ENCODE measurements around the gene FLVCR2. TPM values are rescaled to one million over a fixed set of nuclear protein-coding genes. Genes with fewer than 3 reads are reported as not detected.
"Not testable (repeated sequence)": the region's sequence is repeated elsewhere in the genome, so short reads cannot be mapped to it uniquely, and the experiment has no call there.

The FLVCR2 gene
- polyA plus RNA-seq, 4 donors = 12.6 to 29.7 (median 17.1) TPM

DNA sequence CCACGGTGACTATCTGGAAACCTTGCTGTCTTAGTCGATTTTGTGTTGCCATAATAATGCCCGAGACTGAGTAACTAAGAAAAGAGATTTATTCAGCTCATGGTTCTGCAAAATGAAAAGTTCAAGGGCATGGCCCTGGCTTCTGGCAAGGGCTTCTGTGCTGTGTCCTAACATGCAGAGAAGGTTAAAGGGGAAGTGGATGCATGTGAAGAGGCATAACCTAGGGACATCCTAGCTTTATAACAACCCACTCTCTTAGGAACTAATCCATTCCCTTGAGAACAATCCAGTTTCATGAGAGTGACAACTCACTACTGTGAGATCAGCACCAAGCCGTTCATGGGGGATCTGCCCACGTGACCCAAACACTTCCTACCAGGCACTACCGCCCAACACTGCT, 11.5 kb downstream of the FLVCR2 start:
- no peak overlapping the region for H3K27ac ChIP-seq (ENCODE audit: low read depth in 1 of 3, low read length in 2 of 3)
- no peaks in the 10 kb centered on the region for H3K27me3 ChIP-seq (ENCODE audit: control insufficient read depth in 3 of 3, insufficient read depth in 3 of 3, low read length in 3 of 3)
- H3K36me3 ChIP-seq (ENCODE audit: control insufficient read depth in 3 of 3, insufficient read depth in 2 of 3, low read depth in 1 of 3, low read length in 3 of 3) = peaks cover 0 to 10% (median 2%) of the 10 kb centered on the region in 3 donors
- H3K4me3 ChIP-seq (ENCODE audit: low read depth in 1 of 3, low read length in 3 of 3) = no peak overlapping the region
- FAIRE-seq (no peak), DNase-seq (no peak)
- H3K4me1 ChIP-seq (ENCODE audit: control insufficient read depth in 3 of 3, insufficient read depth in 2 of 3, low read depth in 1 of 3, low read length in 2 of 3) = peaks cover 0 to 2% (median 0%) of the 10 kb centered on the region in 3 donors
- WGBS, 3 donors = 92 to 97% (median 94%) methylated on average over 6 of the region's 6 CpGs
- peaks cover 0 to 5% of the 10 kb centered on the region in 2 donors for H3K9me3 ChIP-seq (ENCODE audit: control insufficient read depth in 2 of 2, insufficient read depth in 1 of 2, low read depth in 1 of 2, low read length in 1 of 2)

DNA sequence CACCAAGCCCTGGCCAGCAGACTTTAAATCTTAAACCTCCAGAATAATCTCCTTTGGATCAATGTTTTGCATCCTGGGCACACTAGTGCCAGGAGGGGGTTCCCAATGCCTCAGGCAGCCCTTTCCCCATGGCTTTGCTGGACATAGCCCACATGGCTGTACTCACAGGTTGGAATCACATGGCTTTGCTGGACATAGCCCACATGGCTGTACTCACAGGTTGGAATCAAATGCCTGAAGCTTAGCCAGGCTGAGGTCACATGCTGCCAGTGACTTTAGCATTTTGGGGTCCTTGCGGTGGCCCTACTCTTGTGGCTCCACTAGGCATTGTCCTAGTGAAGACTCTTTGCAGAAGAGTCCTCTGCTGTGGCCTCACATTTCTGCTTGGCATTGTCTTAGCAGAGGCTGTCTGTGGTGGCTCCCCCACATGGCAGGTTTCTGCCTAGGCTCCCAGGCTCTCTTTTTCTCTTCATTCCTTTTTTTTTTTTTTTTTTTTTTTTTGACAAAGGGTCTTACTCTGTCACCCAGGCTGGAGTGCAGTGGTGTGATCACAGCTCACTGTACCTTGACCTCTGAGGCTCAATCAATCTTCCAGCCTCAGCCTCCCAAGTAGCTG, 13.0 kb downstream of the FLVCR2 start:
- WGBS, 3 donors = 95 to 100% (median 96%) methylated on average over 1 of the region's 1 CpG
- FAIRE-seq (no peak), DNase-seq (peak in 1 of 2 donors; percentile 20)
- Histone ChIP-seq H3K4me1 (ENCODE audit: control insufficient read depth in 3 of 3, insufficient read depth in 2 of 3, low read depth in 1 of 3, low read length in 2 of 3) (peaks cover 0 to 2% (median 0%) of the 10 kb centered on the region in 3 donors), H3K27ac (ENCODE audit: low read depth in 1 of 3, low read length in 2 of 3) (no peak overlapping the region), H3K4me3 (ENCODE audit: low read depth in 1 of 3, low read length in 3 of 3) (no peak overlapping the region), H3K36me3 (ENCODE audit: control insufficient read depth in 3 of 3, insufficient read depth in 2 of 3, low read depth in 1 of 3, low read length in 3 of 3) (peaks cover 0 to 10% (median 2%) of the 10 kb centered on the region in 3 donors), H3K9me3 (ENCODE audit: control insufficient read depth in 2 of 2, insufficient read depth in 1 of 2, low read depth in 1 of 2, low read length in 1 of 2) (peaks cover 0 to 5% of the 10 kb centered on the region in 2 donors), H3K27me3 (ENCODE audit: control insufficient read depth in 3 of 3, insufficient read depth in 3 of 3, low read length in 3 of 3) (no peaks in the 10 kb centered on the region)

DNA sequence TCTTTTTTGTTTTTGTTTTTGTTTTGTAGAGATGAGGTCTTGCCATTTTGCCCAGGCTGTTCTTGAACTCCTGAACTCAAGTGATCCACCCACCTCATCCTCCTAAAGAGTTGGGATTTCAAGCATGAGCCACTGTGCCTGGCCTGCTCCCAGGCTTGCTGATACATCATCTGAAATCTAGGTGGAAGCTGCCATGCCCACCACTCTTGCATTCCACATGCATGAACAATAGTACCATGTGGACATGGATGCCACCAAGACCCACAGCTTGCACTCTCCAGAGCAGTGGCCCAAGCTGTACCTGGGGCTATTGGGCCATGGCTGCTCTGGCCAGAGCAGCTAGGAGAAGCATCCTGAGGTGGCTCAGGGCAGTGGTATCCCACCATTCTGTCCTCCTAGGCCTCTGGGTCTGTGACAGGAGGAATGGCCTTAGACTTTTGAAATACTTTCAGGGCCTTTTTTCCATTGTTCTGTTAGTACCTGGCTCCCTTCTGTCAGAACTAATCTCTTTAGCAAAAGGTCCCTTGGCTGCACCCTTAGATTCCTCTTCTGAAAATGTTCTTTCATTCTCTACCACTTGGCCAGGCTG, 13.7 kb downstream of the FLVCR2 start:
- peaks cover 0 to 2% (median 0%) of the 10 kb centered on the region in 3 donors for H3K4me1 ChIP-seq (ENCODE audit: control insufficient read depth in 3 of 3, insufficient read depth in 2 of 3, low read depth in 1 of 3, low read length in 2 of 3)
- H3K4me3 ChIP-seq (ENCODE audit: low read depth in 1 of 3, low read length in 3 of 3) = no peak overlapping the region
- peaks cover 0 to 5% of the 10 kb centered on the region in 2 donors for H3K9me3 ChIP-seq (ENCODE audit: control insufficient read depth in 2 of 2, insufficient read depth in 1 of 2, low read depth in 1 of 2, low read length in 1 of 2)
- no peak overlapping the region for H3K27ac ChIP-seq (ENCODE audit: low read depth in 1 of 3, low read length in 2 of 3)
- FAIRE-seq = no peak
- DNase-seq = no peak
- H3K27me3 ChIP-seq (ENCODE audit: control insufficient read depth in 3 of 3, insufficient read depth in 3 of 3, low read length in 3 of 3) = no peaks in the 10 kb centered on the region
- peaks cover 0 to 10% (median 2%) of the 10 kb centered on the region in 3 donors for H3K36me3 ChIP-seq (ENCODE audit: control insufficient read depth in 3 of 3, insufficient read depth in 2 of 3, low read depth in 1 of 3, low read length in 3 of 3)

DNA sequence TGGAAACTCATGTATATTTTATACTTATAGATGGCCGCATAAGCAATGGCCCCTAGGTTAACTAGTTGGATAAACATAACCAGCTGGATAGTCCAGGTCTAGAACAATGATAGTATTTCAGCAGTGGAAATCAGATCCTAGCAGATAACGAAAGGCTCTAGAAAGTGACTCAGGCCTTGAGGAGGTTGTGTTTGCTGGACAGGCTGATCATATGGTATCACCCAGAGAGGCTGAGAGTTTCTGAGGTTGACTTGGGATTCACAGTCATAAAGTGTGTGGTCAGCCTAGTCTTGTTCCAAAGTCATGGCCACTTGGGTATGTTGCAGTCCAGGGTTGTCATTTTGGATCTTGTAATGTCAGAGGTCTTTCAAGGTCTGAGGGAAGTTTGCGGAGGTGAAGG, 16.8 kb downstream of the FLVCR2 start:
- peaks cover 0 to 8% (median 0%) of the 10 kb centered on the region in 3 donors for H3K36me3 ChIP-seq (ENCODE audit: control insufficient read depth in 3 of 3, insufficient read depth in 2 of 3, low read depth in 1 of 3, low read length in 3 of 3)
- no peaks in the 10 kb centered on the region for H3K27me3 ChIP-seq (ENCODE audit: control insufficient read depth in 3 of 3, insufficient read depth in 3 of 3, low read length in 3 of 3)
- H3K27ac ChIP-seq (ENCODE audit: low read depth in 1 of 3, low read length in 2 of 3) = no peak overlapping the region
- H3K9me3 ChIP-seq (ENCODE audit: control insufficient read depth in 2 of 2, insufficient read depth in 1 of 2, low read depth in 1 of 2, low read length in 1 of 2) = peaks cover 0 to 5% of the 10 kb centered on the region in 2 donors
- H3K4me1 ChIP-seq (ENCODE audit: control insufficient read depth in 3 of 3, insufficient read depth in 2 of 3, low read depth in 1 of 3, low read length in 2 of 3) = peaks cover 0 to 2% (median 0%) of the 10 kb centered on the region in 3 donors
- FAIRE-seq = no peak
- 95 to 99% (median 95%) methylated on average over 3 of the region's 3 CpGs for WGBS, 3 donors
- H3K4me3 ChIP-seq (ENCODE audit: low read depth in 1 of 3, low read length in 3 of 3) = no peak overlapping the region
- DNase-seq = no peak

DNA sequence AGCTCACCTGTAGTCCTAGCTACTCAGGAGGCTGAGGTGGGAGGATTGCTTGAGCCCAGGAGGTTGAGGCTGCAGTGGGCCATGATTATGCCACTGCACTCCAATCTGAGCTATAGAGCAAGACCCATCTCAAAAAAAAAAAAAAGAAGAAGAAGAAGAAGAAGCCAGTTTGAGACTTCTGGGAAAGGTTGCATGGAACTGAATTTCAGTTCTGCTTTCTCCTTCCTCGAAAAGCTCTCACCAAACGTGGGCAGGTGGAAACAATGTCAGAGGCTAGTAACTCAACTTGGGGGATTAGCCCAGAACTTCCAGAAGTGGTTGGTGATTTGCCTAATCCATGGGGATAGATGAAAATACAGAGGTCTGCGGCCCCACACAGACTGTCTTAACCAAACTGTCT, 18.7 kb downstream of the FLVCR2 start:
- Histone ChIP-seq H3K9me3 (ENCODE audit: control insufficient read depth in 2 of 2, insufficient read depth in 1 of 2, low read depth in 1 of 2, low read length in 1 of 2) (peaks cover 0 to 2% of the 10 kb centered on the region in 2 donors), H3K27me3 (ENCODE audit: control insufficient read depth in 3 of 3, insufficient read depth in 3 of 3, low read length in 3 of 3) (no peaks in the 10 kb centered on the region), H3K27ac (ENCODE audit: low read depth in 1 of 3, low read length in 2 of 3) (no peak overlapping the region), H3K36me3 (ENCODE audit: control insufficient read depth in 3 of 3, insufficient read depth in 2 of 3, low read depth in 1 of 3, low read length in 3 of 3) (peaks cover 0 to under 1% (median 0%) of the 10 kb centered on the region in 3 donors), H3K4me3 (ENCODE audit: low read depth in 1 of 3, low read length in 3 of 3) (no peak overlapping the region), H3K4me1 (ENCODE audit: control insufficient read depth in 3 of 3, insufficient read depth in 2 of 3, low read depth in 1 of 3, low read length in 2 of 3) (peaks cover 2 to 5% (median 3%) of the 10 kb centered on the region in 3 donors)
- WGBS, 3 donors = 79 to 87% (median 83%) methylated on average over 3 of the region's 3 CpGs
- no peak for DNase-seq
- FAIRE-seq = no peak

DNA sequence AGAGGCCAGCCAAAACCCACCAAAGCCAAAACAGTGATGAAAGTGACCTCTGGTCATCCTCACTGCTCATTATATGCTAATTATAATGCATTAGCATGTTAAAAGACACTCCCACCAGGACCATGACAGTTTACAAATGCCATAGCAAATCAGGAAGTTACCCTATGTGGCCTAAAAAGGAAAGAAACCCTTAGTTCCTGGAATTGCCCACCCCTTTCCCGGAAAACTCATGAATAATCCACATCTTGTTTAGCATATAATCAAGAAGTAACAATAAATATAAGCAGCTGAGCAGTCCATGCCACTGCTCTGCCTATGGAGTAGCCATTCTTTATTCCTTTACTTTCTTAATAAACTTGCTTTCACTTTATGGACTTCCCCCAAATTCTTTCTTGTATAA, 21.7 kb downstream of the FLVCR2 start:
- H3K27ac ChIP-seq (ENCODE audit: low read depth in 1 of 3, low read length in 2 of 3); DNase-seq; FAIRE-seq; H3K9me3 ChIP-seq (ENCODE audit: control insufficient read depth in 2 of 2, insufficient read depth in 1 of 2, low read depth in 1 of 2, low read length in 1 of 2); H3K36me3 ChIP-seq (ENCODE audit: control insufficient read depth in 3 of 3, insufficient read depth in 2 of 3, low read depth in 1 of 3, low read length in 3 of 3); H3K4me3 ChIP-seq (ENCODE audit: low read depth in 1 of 3, low read length in 3 of 3); H3K27me3 ChIP-seq (ENCODE audit: control insufficient read depth in 3 of 3, insufficient read depth in 3 of 3, low read length in 3 of 3): not testable (repeated sequence)
- H3K4me1 ChIP-seq (ENCODE audit: control insufficient read depth in 3 of 3, insufficient read depth in 2 of 3, low read depth in 1 of 3, low read length in 2 of 3) = peaks cover 0 to 19% (median 3%) of the 10 kb centered on the region in 3 donors
- 87 to 90% (median 90%) methylated on average over 1 of the region's 1 CpG for WGBS, 3 donors

DNA sequence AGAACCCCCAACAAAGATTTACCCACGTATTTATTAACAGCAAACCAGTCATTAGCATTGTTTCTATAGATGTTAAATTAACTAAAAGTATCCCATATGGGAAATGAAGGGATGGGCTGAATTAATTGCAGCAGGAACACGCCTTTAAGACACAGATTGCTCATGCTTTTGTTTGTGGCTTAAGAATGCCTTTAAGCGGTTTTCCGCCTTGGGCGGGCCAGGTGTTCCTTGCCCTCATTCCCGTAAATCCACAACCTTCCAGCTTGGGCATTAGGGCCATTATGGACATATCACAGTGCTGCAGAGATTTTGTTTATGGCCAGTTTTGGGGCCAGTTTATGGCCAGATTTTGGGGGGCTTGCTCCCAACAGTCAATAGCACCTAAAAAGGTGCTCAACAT, 22.6 kb downstream of the FLVCR2 start:
- H3K27ac ChIP-seq (ENCODE audit: low read depth in 1 of 3, low read length in 2 of 3); H3K9me3 ChIP-seq (ENCODE audit: control insufficient read depth in 2 of 2, insufficient read depth in 1 of 2, low read depth in 1 of 2, low read length in 1 of 2); H3K4me3 ChIP-seq (ENCODE audit: low read depth in 1 of 3, low read length in 3 of 3); H3K36me3 ChIP-seq (ENCODE audit: control insufficient read depth in 3 of 3, insufficient read depth in 2 of 3, low read depth in 1 of 3, low read length in 3 of 3); FAIRE-seq; H3K27me3 ChIP-seq (ENCODE audit: control insufficient read depth in 3 of 3, insufficient read depth in 3 of 3, low read length in 3 of 3): not testable (repeated sequence)
- peak in 1 of 2 donors; percentile 21 for DNase-seq
- H3K4me1 ChIP-seq (ENCODE audit: control insufficient read depth in 3 of 3, insufficient read depth in 2 of 3, low read depth in 1 of 3, low read length in 2 of 3) = peaks cover 0 to 19% (median 3%) of the 10 kb centered on the region in 3 donors
- 67 to 75% (median 73%) methylated on average over 6 of the region's 6 CpGs for WGBS, 3 donors

DNA sequence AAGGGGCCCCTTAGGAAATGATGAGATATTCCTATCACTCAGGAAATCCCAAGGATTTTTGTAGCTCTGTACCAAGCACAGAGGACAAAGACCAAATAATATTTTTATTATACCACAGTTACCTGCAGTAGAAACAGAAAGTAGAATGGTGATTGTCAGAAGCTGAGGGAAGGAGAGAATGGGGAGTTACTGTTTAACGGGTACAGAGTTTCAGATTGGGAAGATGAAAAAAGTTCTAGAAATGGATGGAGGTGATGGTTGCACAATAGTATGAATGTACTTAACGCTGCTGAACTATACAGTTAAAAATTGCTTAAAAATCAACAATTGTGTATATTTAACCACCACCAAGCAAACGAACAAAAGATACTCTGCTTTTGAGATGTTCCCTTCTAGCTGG, 24.1 kb downstream of the FLVCR2 start:
- Histone ChIP-seq H3K9me3 (ENCODE audit: control insufficient read depth in 2 of 2, insufficient read depth in 1 of 2, low read depth in 1 of 2, low read length in 1 of 2) (peaks cover 0 to 4% of the 10 kb centered on the region in 2 donors), H3K4me1 (ENCODE audit: control insufficient read depth in 3 of 3, insufficient read depth in 2 of 3, low read depth in 1 of 3, low read length in 2 of 3) (peaks cover 0 to 19% (median 3%) of the 10 kb centered on the region in 3 donors), H3K4me3 (ENCODE audit: low read depth in 1 of 3, low read length in 3 of 3) (no peak overlapping the region), H3K36me3 (ENCODE audit: control insufficient read depth in 3 of 3, insufficient read depth in 2 of 3, low read depth in 1 of 3, low read length in 3 of 3) (no peaks in the 10 kb centered on the region), H3K27me3 (ENCODE audit: control insufficient read depth in 3 of 3, insufficient read depth in 3 of 3, low read length in 3 of 3) (no peaks in the 10 kb centered on the region), H3K27ac (ENCODE audit: low read depth in 1 of 3, low read length in 2 of 3) (peak overlapping the region in 1 of 3 donors; percentile 69)
- DNase-seq (peak; percentile 61 to 62), FAIRE-seq (no peak)
- 27 to 52% (median 30%) methylated on average over 3 of the region's 3 CpGs for WGBS, 3 donors

All from small intestine (tissue), 7 donors.